Measurements from ENCODE around the gene CD96. TPM values are rescaled to one million over a fixed set of nuclear protein-coding genes. Genes with fewer than 3 reads are reported as not detected.

CD96 gene
- total RNA-seq, 1 experiment from 2014 or later: not detected

- no peak overlapping the region for H3K56ac ChIP-seq (ENCODE audit: insufficient read length, low read depth, low read length)
- H3K27ac ChIP-seq (ENCODE audit: insufficient read length, low read depth, low read length): no peak overlapping the region
- no peak overlapping the region for H3K27ac Mint-ChIP-seq
- H4K8ac ChIP-seq (replicated peaks; ENCODE audit: insufficient read length, low read depth, low read length): no peak overlapping the region
- H2AFZ ChIP-seq (ENCODE audit: low read length): no peak overlapping the region
- no peak overlapping the region for H2BK120ac ChIP-seq (ENCODE audit: low read depth, low read length, poor library complexity, severe bottlenecking)
- H4K5ac ChIP-seq (ENCODE audit: insufficient read length, low read depth, low read length): no peak overlapping the region
- H4K91ac ChIP-seq (ENCODE audit: insufficient read length, low read depth, low read length): no peak overlapping the region
- no peaks in the 10 kb centered on the region for H4K20me1 ChIP-seq (ENCODE audit: control insufficient read depth, insufficient read depth, insufficient read length)
- peaks cover 0 to 3% of the 10 kb centered on the region in 2 experiments; a peak in 1 of 4 replicates for H3K4me1 Mint-ChIP-seq
- H2BK20ac ChIP-seq (ENCODE audit: low read depth, low read length, poor library complexity, severe bottlenecking): no peak overlapping the region
- no peak overlapping the region for H3K18ac ChIP-seq (ENCODE audit: insufficient read length, low read depth, low read length)
- H3K4ac ChIP-seq (ENCODE audit: low read depth, low read length): no peak overlapping the region
- peaks cover 2% of the 10 kb centered on the region; the same call in 1 of the 2 replicates for H3K27me3 Mint-ChIP-seq (ENCODE audit: low read depth)
- no peak overlapping the region for H3T11ph ChIP-seq (ENCODE audit: low read length)
- H2BK12ac ChIP-seq (ENCODE audit: insufficient read length, low read depth, low read length): no peak overlapping the region
- H3K4me3 Mint-ChIP-seq: no peak overlapping the region
- H3K9ac ChIP-seq (ENCODE audit: extremely low read depth, insufficient read length, low read length): no peak overlapping the region
- no peaks in the 10 kb centered on the region for H3K79me2 ChIP-seq (ENCODE audit: insufficient read depth, low read length)
- H3K36me3 Mint-ChIP-seq (ENCODE audit: insufficient read depth in 1 of 3, low read depth in 3 of 3): no peaks in the 10 kb centered on the region
- no peak overlapping the region for H3K4me2 ChIP-seq (ENCODE audit: insufficient read depth, insufficient read length, low read length)
- H3K4me1 ChIP-seq (ENCODE audit: insufficient read depth, low read length): no peaks in the 10 kb centered on the region
- H2BK15ac ChIP-seq (ENCODE audit: low read depth, low read length): no peak overlapping the region
- no peak for DNase-seq
- no peak overlapping the region for H2BK5ac ChIP-seq (ENCODE audit: insufficient read length, low read length)
- H3K23me2 ChIP-seq (ENCODE audit: insufficient read length, low read depth, low read length, poor library complexity, severe bottlenecking): no peaks in the 10 kb centered on the region
- H2AK5ac ChIP-seq (ENCODE audit: insufficient read length, low read length): no peak overlapping the region
- no peaks in the 10 kb centered on the region for H3K9me3 ChIP-seq (ENCODE audit: control insufficient read depth, low read depth, low read length)
- no peak overlapping the region for H3K14ac ChIP-seq (ENCODE audit: insufficient read depth, low read length)
- H3K79me1 ChIP-seq (ENCODE audit: insufficient read depth, low read depth, low read length, poor library complexity, severe bottlenecking): no peaks in the 10 kb centered on the region
- TF ChIP-seq CTCF (conservative IDR thresholded peaks at IDR 0.05): no peak
- no peaks in the 10 kb centered on the region for H3K9me3 Mint-ChIP-seq
- H3K23ac ChIP-seq (ENCODE audit: insufficient read length, low read depth, low read length): no peak overlapping the region
- no peaks in the 10 kb centered on the region for H3K27me3 ChIP-seq (ENCODE audit: insufficient read depth, low read length)
Observed at GRCh38 chr3:111605018-111605417, 63.0 kb downstream of the CD96 start.
